GM12878 (cell line): ENCODE data around the gene TAC3. TPM values are rescaled to one million over a fixed set of nuclear protein-coding genes. Genes with fewer than 3 reads are reported as not detected.
A peak's percentile ranks its signal among the peaks of the same experiment; 100 is the strongest.

Source experiments
- ATAC-seq: fragments of 200-7000 bp; cut with Tn5 transposase; 3 replicates; pipeline ENCODE4 v1.9.1; 2020; ENCODE audit warnings: mild to moderate bottlenecking, moderate library complexity
- BruUV-seq: library from RNA; stranded (reverse); fragments of 400-500 nt; replicated peaks from 2 replicates; lab custom pipeline; 2021; lab: Mats Ljungman, UMichigan
- CTCF ChIA-PET: fragments of 300-600 bp; sonication (Branson Sonifier 250); formaldehyde crosslinking; extraction: SDS; loops from one replicate; lab custom pipeline; 2021; ENCODE audit warnings: inconsistent platforms; lab: Yijun Ruan, JAX
- POLR2A ChIA-PET: fragments of 350-600 bp; formaldehyde crosslinking; extraction: SDS; loops from one replicate; lab custom pipeline; 2021; ENCODE audit warnings: inconsistent platforms; lab: Charles Lee
- RAD21 ChIA-PET: fragments of 300-600 bp; sonication (Branson Sonifier 250); formaldehyde crosslinking; loops from one replicate; lab custom pipeline; 2023; ENCODE audit warnings: antibody characterized with exemption; ENCODE audit not compliant: unreplicated experiment; lab: Charles Lee
- SMC1A ChIA-PET: fragments of 300-600 bp; sonication (Branson Sonifier 250); formaldehyde crosslinking; loops from one replicate; lab custom pipeline; 2023; ENCODE audit not compliant: unreplicated experiment, uncharacterized antibody; lab: Charles Lee
- DNase-seq: peaks from one replicate; pipeline ENCODE4 v3.0.0-alpha.2; 2011; ENCODE audit warnings: low read depth, low spot score
- FAIRE-seq: peaks from 3 replicates; lab custom pipeline; 2011; peaks lifted over from hg19 to GRCh38; lab: Jason Lieb, UNC
- H2AFZ ChIP-seq: 2 replicates; pipeline ENCODE4 v1.6.0; 2011; ENCODE audit warnings: low read depth, low read length, control low read depth; ENCODE audit not compliant: control insufficient read depth
- H3K27ac ChIP-seq: 2 replicates; pipeline ENCODE4 v1.5.1; 2011; ENCODE audit warnings: control low read depth; ENCODE audit not compliant: control insufficient read depth, insufficient read depth
- H3K27me3 ChIP-seq, 2 experiments: replicated peaks in 1 of 2; 2 replicates each; pipeline versions ENCODE4 v1.6.0 to v1.6.1; 2011; ENCODE audit warnings: low read length in 1 of 2; ENCODE audit not compliant: control insufficient read depth in 2 of 2, insufficient read depth in 2 of 2
- H3K36me3 ChIP-seq, 2 experiments: 2 replicates each; pipeline ENCODE4 v1.5.1; 2011; ENCODE audit warnings: low read length in 1 of 2; ENCODE audit not compliant: control insufficient read depth in 2 of 2, insufficient read depth in 2 of 2
- H3K4me1 ChIP-seq: 2 replicates; pipeline ENCODE4 v1.6.1; 2011; ENCODE audit warnings: mild to moderate bottlenecking, low read length, moderate library complexity, mixed read lengths; ENCODE audit not compliant: control insufficient read depth, insufficient read depth
- H3K4me2 ChIP-seq: 2 replicates; pipeline ENCODE4 v1.6.0; 2011; ENCODE audit warnings: control low read depth; ENCODE audit not compliant: control insufficient read depth, insufficient read depth
- H3K4me3 ChIP-seq: fragments of 200-600 bp; sonication (generic); 2 replicates; pipeline ENCODE4 v1.5.1; 2016
- H3K79me2 ChIP-seq: 2 replicates; pipeline ENCODE4 v1.6.0; 2011; ENCODE audit warnings: low read length; ENCODE audit not compliant: control insufficient read depth, insufficient read depth
- H3K9ac ChIP-seq: 2 replicates; pipeline ENCODE4 v1.8.0; 2011; ENCODE audit warnings: low read length, control low read depth, mixed read lengths; ENCODE audit not compliant: control insufficient read depth, insufficient read depth
- H3K9me3 ChIP-seq: replicated peaks from 3 replicates; pipeline ENCODE4 v1.5.1; 2011; ENCODE audit warnings: mild to moderate bottlenecking, low read length; ENCODE audit not compliant: control insufficient read depth, insufficient read depth
- H4K20me1 ChIP-seq: 2 replicates; pipeline ENCODE4 v1.6.0; 2011; ENCODE audit not compliant: control insufficient read depth, insufficient read depth
- BHLHE40 ChIP-seq, 2 experiments: fragments of 450-650 bp in 1 of 2; IDR thresholded peaks; 2 replicates each; pipeline ENCODE4 v1.6.1; 2011 to 2017; ENCODE audit warnings: low read depth in 2 of 2, borderline replicate concordance in 1 of 2, improper control_type of control experiment in 1 of 2, low read length in 1 of 2, mild to moderate bottlenecking in 1 of 2
- CBX3 ChIP-seq: fragments of 200-600 bp; sonication (generic); IDR thresholded peaks from 2 replicates; pipeline ENCODE4 v1.6.1; 2016; ENCODE audit warnings: low read depth, borderline replicate concordance
- CTCF ChIP-seq, 3 experiments: IDR thresholded peaks in 2 of 3; conservative IDR thresholded peaks in 1 of 3; 2 replicates each; pipeline ENCODE4 v1.5.1; 2011; ENCODE audit warnings: low read depth in 3 of 3, low read length in 3 of 3, mild to moderate bottlenecking in 3 of 3, control low read depth in 2 of 3, moderate library complexity in 2 of 3, inconsistent platforms in 1 of 3, mixed read lengths in 1 of 3; ENCODE audit not compliant: control insufficient read depth in 2 of 3, insufficient read depth in 1 of 3; ENCODE audit errors: extremely low read depth in 1 of 3
- E2F4 ChIP-seq: IDR thresholded peaks from 2 replicates; pipeline ENCODE4 v1.6.1; 2012; ENCODE audit warnings: low read depth, low read length, improper control_type of control experiment
- FOXM1 ChIP-seq: IDR thresholded peaks from 2 replicates; pipeline ENCODE4 v1.6.1; 2012; ENCODE audit warnings: low read depth, mild to moderate bottlenecking, inconsistent platforms, low read length, moderate library complexity
- GATAD2B ChIP-seq: fragments of 450-650 bp; conservative IDR thresholded peaks from 2 replicates; pipeline ENCODE4 v1.6.1; 2017; ENCODE audit warnings: low read depth, mild to moderate bottlenecking, moderate library complexity
- JUNB ChIP-seq: IDR thresholded peaks from 2 replicates; pipeline ENCODE4 v1.6.1; 2016; ENCODE audit warnings: antibody characterized with exemption, mild to moderate bottlenecking
- KAT2A ChIP-seq: conservative IDR thresholded peaks from 2 replicates; pipeline ENCODE4 v1.6.1; 2011; ENCODE audit warnings: low read depth, low read length; ENCODE audit not compliant: control insufficient read depth
- REST ChIP-seq: IDR thresholded peaks from 2 replicates; pipeline ENCODE4 v1.6.1; 2012; ENCODE audit warnings: mild to moderate bottlenecking, low read depth, low read length
- TCF7 ChIP-seq: IDR thresholded peaks from 2 replicates; pipeline ENCODE4 v1.6.1; 2014; ENCODE audit warnings: antibody characterized with exemption, borderline replicate concordance
- USF2 ChIP-seq: IDR thresholded peaks from 2 replicates; pipeline ENCODE4 v1.6.1; 2011; ENCODE audit warnings: low read depth, low read length, improper control_type of control experiment, borderline replicate concordance
- ZBED1 ChIP-seq: IDR thresholded peaks from 2 replicates; pipeline ENCODE4 v1.6.1; 2016; ENCODE audit warnings: borderline replicate concordance
- WGBS: methylation state at CpG from one replicate; pipeline ENCODE4 v1.1.6; 2016; ENCODE audit warnings: low lambda C conversion rate; ENCODE audit not compliant: insufficient replicate concordance, insufficient coverage; ENCODE audit errors: missing lambda C conversion rate; 5-methylcytosine and 5-hydroxymethylcytosine counted together
- in situ Hi-C: fragments of 300-500 bp; cut with MboI; formaldehyde crosslinking; loops from 9 replicates; pipeline ENCODE4 v1.14.3; 2018; ENCODE audit warnings: mixed read lengths
- intact Hi-C: fragments of 100-400 bp; cut with micrococcal nuclease; formaldehyde crosslinking; loops from one replicate; pipeline ENCODE4 v1.14.2; 2022; ENCODE audit not compliant: unreplicated experiment
- polyA plus RNA-seq, 11 experiments: library from polyadenylated mRNA; depleted of rRNA in 4 of 11; unstranded in 6 of 11; stranded (reverse) in 5 of 11; fragments of >200 nt; fragmentation: Nextera tagmentation in 4 of 11; fragmentation: Illumina TruSeq in 1 of 11; extraction: Ambion mirVana in 4 of 11; extraction: Trizol in 1 of 11; gene quantifications; 1 replicate in 1 of 11; 2 replicates in 10 of 11; pipeline versions ENCODE4 v1.2.1 to v1.2.3, GENCODE V29; 2011 to 2016; ENCODE audit warnings: inconsistent platforms in 2 of 11, missing spikeins in 2 of 11, low read depth in 1 of 11
- total RNA-seq, 4 experiments: library from RNA; depleted of rRNA in 3 of 4; stranded (reverse); fragments of >200 nt in 3 of 4; fragmentation: Illumina TruSeq in 1 of 4; extraction: Trizol in 1 of 4; gene quantifications; 2 replicates each; pipeline versions ENCODE4 v1.2.1 to v1.2.3, GENCODE V29; 2013 to 2021

TAC3 gene
- total and polyA plus RNA-seq, 10 of the 15 experiments (the other 5 are each of a cell fraction or from before 2014, with no cell fraction given): 0.11 to 0.18 (median 0.13) TPM; not detected in 7

- TF ChIP-seq REST: no peak
- no peak for TF ChIP-seq JUNB
- TF ChIP-seq USF2: no peak
Observed at GRCh38 chr12:57031789-57032188, 15.5 kb upstream of the TAC3 start (continued).

GRCh38 chr12:57031138-57031725 is 14.9 kb upstream of the TAC3 start:
- Histone ChIP-seq H3K9ac (peak overlapping the region; percentile 12; the same call in 1 of the 2 replicates), H3K27ac (peak overlapping the region; percentile 25; the same call in 1 of the 2 replicates), H3K79me2 (no peaks in the 10 kb centered on the region), H3K4me3 (no peak overlapping the region), H3K9me3 (no peaks in the 10 kb centered on the region), H3K4me1 (peaks cover 11% of the 10 kb centered on the region), H3K36me3 (no peaks in the 10 kb centered on the region), H3K4me2 (peak overlapping the region; percentile 87), H2AFZ (peak overlapping the region; percentile 93), H3K27me3 (no peaks in the 10 kb centered on the region; a peak in 1 of 4 replicates), H4K20me1 (no peaks in the 10 kb centered on the region)
- in situ Hi-C loops: no loop called here
- ChIA-PET CTCF (interaction anchor here (0.6 to 5.5 kb wide), 26 partner anchors 9 to 311 kb away, joined by 3 to 64 read pairs (median 4); partner anchors contain the start of genes STAT6 and ZBTB39), RAD21 (interaction anchor here (0.8 to 5.9 kb wide), 12 partner anchors 9 to 80 kb away, joined by 3 to 30 read pairs (median 5); partner anchors contain the start of gene STAT6), POLR2A (interaction anchor here (0.5 to 1.3 kb wide), 5 partner anchors 10 to 342 kb away, joined by 3 to 5 read pairs (median 3); no protein-coding TSS in a partner anchor), SMC1A (interaction anchor here (0.9 to 4.1 kb wide), 13 partner anchors 10 to 196 kb away, joined by 3 to 27 read pairs (median 3); partner anchors contain the start of genes STAT6 and TAC3)
- BruUV-seq: no TSS peak
- DNase-seq: no peak
- peak; percentile 81 for FAIRE-seq
- ATAC-seq: peak; percentile 81
- intact Hi-C loops: no loop called here
- 0% methylated on average over 2 of the region's 2 CpGs for WGBS
- TF ChIP-seq ZBED1 (no peak), CBX3 (no peak), FOXM1 (no peak), GATAD2B (no peak), E2F4 (no peak), KAT2A (no peak), CTCF (IDR thresholded peaks at IDR 0.05 in 2 of 3, conservative IDR thresholded peaks at IDR 0.05 in 1 of 3; ENCODE audit: control insufficient read depth in 2 of 3, extremely low read depth in 1 of 3, insufficient read depth in 1 of 3, low read depth in 3 of 3, low read length in 3 of 3) (peak; percentile 3 to 35 (median 26); a peak in 3 of 6 replicates), TCF7 (no peak), BHLHE40 (IDR thresholded peaks at IDR 0.05; ENCODE audit: borderline replicate concordance in 1 of 2, low read depth in 2 of 2, low read length in 1 of 2) (no peak)
